ENCODE data around the gene FFAR2. TPM values are rescaled to one million over a fixed set of nuclear protein-coding genes. Genes with fewer than 3 reads are reported as not detected.

The FFAR2 gene
- total and polyA plus RNA-seq, 4 donors, result 1.2 to 113 (median 4.4) TPM

DNA sequence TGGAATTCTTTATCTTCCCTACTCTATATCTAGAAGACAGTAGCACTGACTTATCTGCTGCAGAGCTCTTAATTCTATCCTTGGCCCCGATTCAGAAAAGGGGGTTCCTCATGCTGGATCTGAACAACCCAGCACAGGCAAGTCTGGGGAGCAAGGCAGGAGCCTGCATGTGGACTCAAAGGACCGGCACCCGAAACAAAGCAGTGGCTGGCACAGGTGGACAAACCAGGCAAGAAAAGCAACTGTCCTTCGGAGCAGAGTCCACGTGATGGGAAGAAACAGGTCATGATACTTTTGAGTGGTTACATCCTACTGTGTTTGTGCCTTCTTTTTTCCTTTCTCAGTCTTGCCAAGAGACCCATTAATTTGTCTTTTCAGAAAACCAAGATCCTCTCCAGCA, 38.9 kb upstream of the FFAR2 start:
- H3K4me1 ChIP-seq (ENCODE audit: control insufficient read depth in 5 of 5, insufficient read depth in 5 of 5, low read length in 5 of 5), result no peaks in the 10 kb centered on the region
- no peak for DNase-seq
- H3K9ac ChIP-seq (ENCODE audit: insufficient read depth in 1 of 2, low read length in 2 of 2), result no peak overlapping the region
- no peaks in the 10 kb centered on the region for H3K36me3 ChIP-seq (ENCODE audit: control insufficient read depth in 4 of 4, insufficient read depth in 4 of 4, low read length in 4 of 4)
- H3K27ac ChIP-seq (ENCODE audit: low read depth in 1 of 2, low read length in 1 of 2), result no peak overlapping the region
- 66 to 70% methylated on average over 5 of the region's 5 CpGs for WGBS, 2 donors
- no peak overlapping the region for H3K4me3 ChIP-seq
- ATAC-seq (ENCODE audit: insufficient read depth, low FRiP score), result no peak
- TF ChIP-seq, protein P1, sequence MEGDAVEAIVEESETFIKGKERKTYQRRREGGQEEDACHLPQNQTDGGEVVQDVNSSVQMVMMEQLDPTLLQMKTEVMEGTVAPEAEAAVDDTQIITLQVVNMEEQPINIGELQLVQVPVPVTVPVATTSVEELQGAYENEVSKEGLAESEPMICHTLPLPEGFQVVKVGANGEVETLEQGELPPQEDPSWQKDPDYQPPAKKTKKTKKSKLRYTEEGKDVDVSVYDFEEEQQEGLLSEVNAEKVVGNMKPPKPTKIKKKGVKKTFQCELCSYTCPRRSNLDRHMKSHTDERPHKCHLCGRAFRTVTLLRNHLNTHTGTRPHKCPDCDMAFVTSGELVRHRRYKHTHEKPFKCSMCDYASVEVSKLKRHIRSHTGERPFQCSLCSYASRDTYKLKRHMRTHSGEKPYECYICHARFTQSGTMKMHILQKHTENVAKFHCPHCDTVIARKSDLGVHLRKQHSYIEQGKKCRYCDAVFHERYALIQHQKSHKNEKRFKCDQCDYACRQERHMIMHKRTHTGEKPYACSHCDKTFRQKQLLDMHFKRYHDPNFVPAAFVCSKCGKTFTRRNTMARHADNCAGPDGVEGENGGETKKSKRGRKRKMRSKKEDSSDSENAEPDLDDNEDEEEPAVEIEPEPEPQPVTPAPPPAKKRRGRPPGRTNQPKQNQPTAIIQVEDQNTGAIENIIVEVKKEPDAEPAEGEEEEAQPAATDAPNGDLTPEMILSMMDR (IDR thresholded peaks at IDR 0.05; ENCODE audit: control extremely low read depth, extremely low read depth), result no peak
- H3K27me3 ChIP-seq (ENCODE audit: control insufficient read depth in 3 of 3, insufficient read depth in 3 of 3, low read length in 2 of 3), result no peaks in the 10 kb centered on the region
- no peaks in the 10 kb centered on the region for H3K9me3 ChIP-seq (ENCODE audit: control insufficient read depth in 4 of 4, insufficient read depth in 3 of 4, low read length in 3 of 4)

DNA sequence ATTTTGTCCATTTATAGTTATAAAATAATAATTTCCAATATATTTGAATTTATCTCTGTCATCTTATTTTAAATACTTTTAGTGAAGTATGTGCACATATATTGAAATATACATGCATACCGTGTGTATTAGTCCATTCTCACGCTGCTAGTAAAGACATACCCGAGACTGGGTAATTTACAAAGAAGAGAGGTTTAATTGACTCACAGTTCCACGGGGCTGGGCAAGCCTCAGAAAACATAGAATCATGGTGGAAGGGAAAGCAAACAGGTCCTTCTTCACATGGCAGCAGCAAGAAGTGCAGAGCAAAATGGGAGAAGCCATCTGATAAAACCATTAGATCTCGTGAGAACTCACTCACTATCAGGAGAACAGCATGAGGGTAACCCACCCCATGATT, 37.6 kb upstream of the FFAR2 start:
- ATAC-seq (ENCODE audit: insufficient read depth, low FRiP score), result no peak
- TF ChIP-seq, protein P1 (IDR thresholded peaks at IDR 0.05; ENCODE audit: control extremely low read depth, extremely low read depth), result no peak
- H3K4me3 ChIP-seq, result no peak overlapping the region
- no peak for DNase-seq
- 85 to 93% methylated on average over 5 of the region's 5 CpGs for WGBS, 2 donors
- H3K36me3 ChIP-seq (ENCODE audit: control insufficient read depth in 4 of 4, insufficient read depth in 4 of 4, low read length in 4 of 4), result no peaks in the 10 kb centered on the region
- H3K4me1 ChIP-seq (ENCODE audit: control insufficient read depth in 5 of 5, insufficient read depth in 5 of 5, low read length in 5 of 5), result no peaks in the 10 kb centered on the region
- no peak overlapping the region for H3K27ac ChIP-seq (ENCODE audit: low read depth in 1 of 2, low read length in 1 of 2)
- H3K27me3 ChIP-seq (ENCODE audit: control insufficient read depth in 3 of 3, insufficient read depth in 3 of 3, low read length in 2 of 3), result no peaks in the 10 kb centered on the region
- no peak overlapping the region for H3K9ac ChIP-seq (ENCODE audit: insufficient read depth in 1 of 2, low read length in 2 of 2)
- no peaks in the 10 kb centered on the region for H3K9me3 ChIP-seq (ENCODE audit: control insufficient read depth in 4 of 4, insufficient read depth in 3 of 4, low read length in 3 of 4)

DNA sequence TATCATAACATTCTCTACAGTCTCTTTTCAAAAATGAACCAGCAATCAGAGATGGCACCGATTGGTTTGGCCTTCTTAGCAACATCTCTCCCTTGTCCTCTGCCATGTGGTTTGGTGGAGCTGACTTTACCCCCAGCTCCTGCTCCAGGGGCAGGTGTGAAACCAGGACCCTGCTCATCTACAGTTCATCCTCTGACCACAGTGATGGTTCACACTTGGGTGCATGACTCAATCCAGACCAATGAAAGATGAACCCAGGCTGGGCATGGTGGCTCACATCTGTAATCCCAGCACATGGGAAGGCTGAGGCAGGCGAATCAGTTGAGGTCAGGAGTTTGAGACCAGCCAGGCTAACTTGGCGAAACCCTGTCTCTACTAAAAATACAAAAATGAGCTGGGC, 33.6 kb upstream of the FFAR2 start:
- ATAC-seq (ENCODE audit: insufficient read depth, low FRiP score) (no peak), DNase-seq (no peak)
- Histone ChIP-seq H3K27me3 (ENCODE audit: control insufficient read depth in 3 of 3, insufficient read depth in 3 of 3, low read length in 2 of 3) (no peaks in the 10 kb centered on the region), H3K27ac (ENCODE audit: low read depth in 1 of 2, low read length in 1 of 2) (no peak overlapping the region), H3K9ac (ENCODE audit: insufficient read depth in 1 of 2, low read length in 2 of 2) (no peak overlapping the region), H3K4me1 (ENCODE audit: control insufficient read depth in 5 of 5, insufficient read depth in 5 of 5, low read length in 5 of 5) (no peaks in the 10 kb centered on the region), H3K4me3 (no peak overlapping the region), H3K9me3 (ENCODE audit: control insufficient read depth in 4 of 4, insufficient read depth in 3 of 4, low read length in 3 of 4) (no peaks in the 10 kb centered on the region), H3K36me3 (ENCODE audit: control insufficient read depth in 4 of 4, insufficient read depth in 4 of 4, low read length in 4 of 4) (no peaks in the 10 kb centered on the region)
- 72 to 93% methylated on average over 3 of the region's 3 CpGs for WGBS, 2 donors
- TF ChIP-seq, protein P1 (IDR thresholded peaks at IDR 0.05; ENCODE audit: control extremely low read depth, extremely low read depth), result no peak

DNA sequence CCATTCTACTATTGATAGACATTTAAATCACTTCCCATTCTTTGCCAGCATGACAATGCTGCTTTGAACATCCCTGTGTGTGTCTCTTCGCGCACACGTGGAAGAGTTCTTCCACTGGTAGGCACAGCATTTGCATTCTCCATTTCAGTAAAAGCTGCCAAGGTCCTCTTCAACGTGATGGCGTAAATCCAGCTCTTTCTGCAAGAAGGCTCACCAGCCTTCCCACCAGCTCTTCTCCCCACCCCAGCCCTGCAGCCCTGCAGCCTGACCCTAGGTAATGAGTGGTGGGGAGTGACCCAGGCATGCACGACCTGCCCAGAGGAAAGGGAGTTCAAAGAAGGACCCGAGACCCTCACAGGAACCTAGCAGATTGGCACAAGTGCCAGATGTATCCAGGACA, 31.7 kb upstream of the FFAR2 start:
- no peaks in the 10 kb centered on the region for H3K4me1 ChIP-seq (ENCODE audit: control insufficient read depth in 5 of 5, insufficient read depth in 5 of 5, low read length in 5 of 5)
- H3K36me3 ChIP-seq (ENCODE audit: control insufficient read depth in 4 of 4, insufficient read depth in 4 of 4, low read length in 4 of 4), result no peaks in the 10 kb centered on the region
- WGBS, 2 donors, result 68 to 82% methylated on average over 7 of the region's 7 CpGs
- H3K9ac ChIP-seq (ENCODE audit: insufficient read depth in 1 of 2, low read length in 2 of 2), result no peak overlapping the region
- H3K4me3 ChIP-seq, result no peak overlapping the region
- TF ChIP-seq, protein P1 (IDR thresholded peaks at IDR 0.05; ENCODE audit: control extremely low read depth, extremely low read depth), result no peak
- ATAC-seq (ENCODE audit: insufficient read depth, low FRiP score) (no peak), DNase-seq (no peak)
- no peaks in the 10 kb centered on the region for H3K9me3 ChIP-seq (ENCODE audit: control insufficient read depth in 4 of 4, insufficient read depth in 3 of 4, low read length in 3 of 4)
- H3K27me3 ChIP-seq (ENCODE audit: control insufficient read depth in 3 of 3, insufficient read depth in 3 of 3, low read length in 2 of 3), result no peaks in the 10 kb centered on the region
- no peak overlapping the region for H3K27ac ChIP-seq (ENCODE audit: low read depth in 1 of 2, low read length in 1 of 2)
